Ascending aorta (tissue), 2 donors: ENCODE data around the gene MYLK4. TPM values are rescaled to one million over a fixed set of nuclear protein-coding genes. Genes with fewer than 3 reads are reported as not detected.

Source experiments
- DNase-seq, 2 donors: peaks; one replicate each; pipeline ENCODE4 v3.0.0-alpha.2; 2019; ENCODE audit warnings: low spot score in 2 of 2
- H3K27ac ChIP-seq, 2 donors: fragments of 200-600 bp; sonication (generic); one replicate each; pipeline ENCODE4 v1.5.1; 2016 to 2017; ENCODE audit warnings: mild to moderate bottlenecking in 1 of 2
- H3K27me3 ChIP-seq: fragments of 200-600 bp; sonication (generic); one replicate; pipeline ENCODE4 v1.5.1; 2017
- H3K36me3 ChIP-seq, 2 donors: fragments of 200-600 bp; sonication (generic); one replicate each; pipeline ENCODE4 v1.5.1; 2016
- H3K4me1 ChIP-seq, 2 donors: fragments of 200-600 bp; sonication (generic); one replicate each; pipeline ENCODE4 v1.5.1; 2016 to 2017; ENCODE audit warnings: mild to moderate bottlenecking in 1 of 2
- H3K4me3 ChIP-seq, 2 donors: fragments of 200-600 bp; sonication (generic); one replicate each; pipeline ENCODE4 v1.5.1; 2016 to 2017; ENCODE audit warnings: mild to moderate bottlenecking in 1 of 2
- H3K9me3 ChIP-seq, 2 donors: fragments of 200-600 bp; sonication (generic); one replicate each; pipeline ENCODE4 v1.5.1; 2016
- intact Hi-C: fragments of 100-400 bp; cut with DNase I; formaldehyde crosslinking; loops from one replicate; pipeline ENCODE4 v1.15.1; 2023
- total RNA-seq: library from RNA; depleted of rRNA; stranded (reverse); fragments of >200 nt; gene quantifications from one replicate; pipeline ENCODE4 v1.1.0, GENCODE V29; 2016
- TF ChIP-seq, protein P1 (sequence below), 3 experiments: fragments of 200-600 bp in 2 of 3; fragments of 450-650 bp in 1 of 3; sonication (generic) in 2 of 3; IDR thresholded peaks; one replicate each; pipeline ENCODE4 v1.5.1; 2016 to 2019; ENCODE audit warnings: antibody characterized with exemption in 3 of 3, mild to moderate bottlenecking in 1 of 3, moderate library complexity in 1 of 3

MYLK4 gene
- total RNA-seq, 1 donor from 2014 or later: not detected

DNA sequence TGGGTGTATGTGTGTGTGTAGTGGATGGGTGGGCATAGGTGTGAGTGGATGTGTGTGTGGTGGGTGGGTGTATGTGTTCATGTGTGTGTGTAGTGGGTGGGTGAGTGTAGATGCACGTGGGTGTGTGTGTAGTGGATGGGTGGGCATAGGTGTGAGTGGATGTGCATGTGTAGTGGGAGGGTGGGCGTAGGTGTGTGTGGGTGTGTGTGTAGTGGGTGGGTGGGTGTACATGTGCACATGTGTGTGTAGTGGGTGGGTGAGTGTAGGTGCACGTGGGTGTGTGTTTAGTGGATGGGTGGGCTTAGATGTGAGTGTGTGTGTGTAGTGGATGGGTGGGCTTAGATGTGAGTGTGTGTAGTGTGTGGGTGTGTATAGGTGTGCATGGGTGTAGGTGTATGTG lies 104.4 kb downstream of the MYLK4 start:
- intact Hi-C loops: no loop called here
- TF ChIP-seq, protein P1, sequence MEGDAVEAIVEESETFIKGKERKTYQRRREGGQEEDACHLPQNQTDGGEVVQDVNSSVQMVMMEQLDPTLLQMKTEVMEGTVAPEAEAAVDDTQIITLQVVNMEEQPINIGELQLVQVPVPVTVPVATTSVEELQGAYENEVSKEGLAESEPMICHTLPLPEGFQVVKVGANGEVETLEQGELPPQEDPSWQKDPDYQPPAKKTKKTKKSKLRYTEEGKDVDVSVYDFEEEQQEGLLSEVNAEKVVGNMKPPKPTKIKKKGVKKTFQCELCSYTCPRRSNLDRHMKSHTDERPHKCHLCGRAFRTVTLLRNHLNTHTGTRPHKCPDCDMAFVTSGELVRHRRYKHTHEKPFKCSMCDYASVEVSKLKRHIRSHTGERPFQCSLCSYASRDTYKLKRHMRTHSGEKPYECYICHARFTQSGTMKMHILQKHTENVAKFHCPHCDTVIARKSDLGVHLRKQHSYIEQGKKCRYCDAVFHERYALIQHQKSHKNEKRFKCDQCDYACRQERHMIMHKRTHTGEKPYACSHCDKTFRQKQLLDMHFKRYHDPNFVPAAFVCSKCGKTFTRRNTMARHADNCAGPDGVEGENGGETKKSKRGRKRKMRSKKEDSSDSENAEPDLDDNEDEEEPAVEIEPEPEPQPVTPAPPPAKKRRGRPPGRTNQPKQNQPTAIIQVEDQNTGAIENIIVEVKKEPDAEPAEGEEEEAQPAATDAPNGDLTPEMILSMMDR (IDR thresholded peaks at IDR 0.05): no peak

DNA sequence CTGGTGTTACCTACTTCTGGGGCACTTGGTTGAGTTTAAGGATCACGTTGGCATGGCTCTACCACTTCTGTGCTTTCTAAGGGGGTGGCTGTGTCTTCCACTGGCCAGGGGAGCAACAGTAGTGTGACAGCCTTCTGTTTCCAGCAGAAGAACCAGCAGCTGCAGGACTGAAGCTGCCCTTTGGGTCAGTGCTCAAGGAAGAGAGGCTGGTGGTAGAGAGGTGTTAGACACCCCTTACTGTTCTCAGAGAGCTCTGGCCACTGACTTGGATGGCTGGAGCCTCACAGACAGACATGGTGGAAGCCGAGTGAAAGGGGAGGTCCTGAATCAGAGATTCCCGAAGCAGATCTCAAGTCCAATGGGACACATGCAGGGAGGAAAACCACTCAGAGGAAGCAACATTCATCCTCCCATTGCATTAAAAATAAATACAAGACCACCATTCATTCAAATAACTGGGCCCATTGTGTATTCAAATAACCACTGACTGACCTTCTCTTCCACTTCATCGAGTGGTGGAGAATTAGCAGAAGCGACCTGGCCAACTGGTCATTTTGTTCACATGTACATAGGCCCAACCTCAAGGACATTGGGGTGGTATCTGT lies 106.7 kb downstream of the MYLK4 start:
- DNase-seq: no peak
- TF ChIP-seq, protein P1 (IDR thresholded peaks at IDR 0.05): no peak
- no peak overlapping the region for H3K27ac ChIP-seq
- H3K27me3 ChIP-seq: no peaks in the 10 kb centered on the region
- H3K4me1 ChIP-seq: peaks cover 0 to 14% of the 10 kb centered on the region in 2 donors
- H3K36me3 ChIP-seq: no peaks in the 10 kb centered on the region
- no peaks in the 10 kb centered on the region for H3K9me3 ChIP-seq
- H3K4me3 ChIP-seq: no peak overlapping the region
- intact Hi-C loops: no loop called here

More for the DNA sequence above, 104.4 kb downstream of the MYLK4 start:
- no peaks in the 10 kb centered on the region for H3K36me3 ChIP-seq
- DNase-seq: no peak
- H3K27me3 ChIP-seq: no peaks in the 10 kb centered on the region
- H3K9me3 ChIP-seq: no peaks in the 10 kb centered on the region
- H3K4me3 ChIP-seq: no peak overlapping the region
- H3K27ac ChIP-seq: no peak overlapping the region
- H3K4me1 ChIP-seq: peaks cover 0 to 4% of the 10 kb centered on the region in 2 donors

DNA sequence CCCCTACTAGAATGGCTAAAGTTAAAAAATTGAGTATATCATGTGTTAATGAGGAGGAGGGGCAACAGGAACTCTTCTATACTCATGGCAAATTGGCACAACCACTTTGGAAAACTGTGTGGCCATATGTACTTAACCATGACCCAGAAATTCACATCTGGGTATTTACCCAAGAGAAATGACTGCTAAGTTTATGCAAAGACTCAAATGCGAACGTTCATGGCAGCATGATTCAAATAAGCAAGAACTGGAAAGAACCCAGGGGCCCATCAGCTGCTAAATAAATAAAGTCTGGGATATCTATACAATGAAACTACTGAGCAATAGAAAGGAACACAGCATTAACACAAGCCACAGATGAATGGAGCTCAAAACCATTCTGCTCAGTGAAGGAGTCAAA lies 107.6 kb downstream of the MYLK4 start:
- intact Hi-C loops: no loop called here
- no peak overlapping the region for H3K27ac ChIP-seq
- no peaks in the 10 kb centered on the region for H3K27me3 ChIP-seq
- TF ChIP-seq, protein P1 (IDR thresholded peaks at IDR 0.05): no peak
- no peaks in the 10 kb centered on the region for H3K9me3 ChIP-seq
- no peak overlapping the region for H3K4me3 ChIP-seq
- H3K36me3 ChIP-seq: no peaks in the 10 kb centered on the region
- DNase-seq: no peak
- peaks cover 0 to 14% of the 10 kb centered on the region in 2 donors for H3K4me1 ChIP-seq

DNA sequence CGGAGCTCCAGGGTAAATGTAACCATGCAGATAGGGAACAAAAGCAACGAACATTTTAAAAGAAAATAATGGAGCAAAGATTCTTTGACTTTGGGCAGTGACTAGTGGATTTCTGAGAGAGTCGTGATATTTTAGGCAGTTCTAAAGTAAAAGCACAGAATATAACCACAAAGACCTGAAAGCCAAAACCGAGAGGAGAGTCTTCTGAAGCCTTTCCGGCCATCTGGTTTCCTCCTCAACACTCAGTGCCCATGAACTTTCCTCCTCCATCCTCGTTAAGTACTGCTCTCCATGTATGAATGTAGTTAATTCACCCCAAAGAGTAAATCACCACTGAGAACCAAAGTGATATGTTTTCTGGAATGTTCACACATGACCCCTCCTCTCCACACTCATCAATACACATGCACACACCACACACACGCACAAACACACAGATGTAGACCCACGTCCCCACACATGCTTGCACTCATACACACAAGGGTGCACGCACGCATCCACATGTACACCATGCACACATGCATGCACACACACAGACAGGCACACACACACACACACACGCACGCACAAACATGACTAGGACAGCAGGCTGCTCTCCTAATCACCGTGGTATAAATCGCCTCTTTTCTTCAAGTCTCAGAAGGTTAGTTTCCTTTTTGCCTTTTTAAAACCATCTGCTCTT lies 109.5 kb downstream of the MYLK4 start:
- peaks cover 0 to 10% of the 10 kb centered on the region in 2 donors for H3K4me1 ChIP-seq
- no peak for DNase-seq
- H3K9me3 ChIP-seq: no peaks in the 10 kb centered on the region
- H3K27me3 ChIP-seq: no peaks in the 10 kb centered on the region
- intact Hi-C loops: no loop called here
- H3K4me3 ChIP-seq: no peak overlapping the region
- H3K27ac ChIP-seq: peak overlapping the region in 1 of 2 donors; percentile 18
- TF ChIP-seq, protein P1 (IDR thresholded peaks at IDR 0.05): no peak
- H3K36me3 ChIP-seq: no peaks in the 10 kb centered on the region

DNA sequence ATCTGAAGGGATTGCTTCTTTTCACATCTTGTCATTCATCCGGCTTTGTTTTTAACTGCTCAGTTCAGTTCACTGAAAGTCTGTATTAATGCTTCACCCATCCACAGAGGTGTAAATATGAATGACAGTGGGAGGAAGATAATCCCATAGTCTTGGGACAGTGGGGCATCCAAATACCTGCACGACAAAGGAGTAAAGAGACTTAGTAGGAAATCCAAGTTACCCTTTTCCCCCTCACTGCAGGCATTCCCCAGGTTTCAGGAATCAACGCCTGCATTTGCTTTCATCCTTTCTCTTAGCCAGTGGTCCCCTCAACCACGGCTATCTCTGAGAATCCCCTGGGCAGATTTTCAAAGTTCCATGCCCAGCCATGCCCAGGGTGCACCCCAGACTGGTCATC lies 110.2 kb downstream of the MYLK4 start:
- Histone ChIP-seq H3K27me3 (no peaks in the 10 kb centered on the region), H3K36me3 (no peaks in the 10 kb centered on the region), H3K4me1 (peaks cover 0 to 10% of the 10 kb centered on the region in 2 donors), H3K27ac (peak overlapping the region in 1 of 2 donors; percentile 18), H3K4me3 (peak overlapping the region in 1 of 2 donors; percentile 23), H3K9me3 (no peaks in the 10 kb centered on the region)
- intact Hi-C loops: no loop called here
- no peak for DNase-seq
- TF ChIP-seq, protein P1 (IDR thresholded peaks at IDR 0.05): no peak
